HCT116 (cell line): Measurements from ENCODE around the gene COL26A1. TPM values are rescaled to one million over a fixed set of nuclear protein-coding genes. Genes with fewer than 3 reads are reported as not detected.

Experiments used
- ATAC-seq: fragments of 200-7000 bp; cut with Tn5 transposase; 2 replicates; pipeline ENCODE4 v1.9.1; 2020; ENCODE audit warnings: mild to moderate bottlenecking, moderate library complexity
- BruUV-seq: library from RNA; stranded (reverse); fragments of 400-500 nt; replicated peaks from 2 replicates; lab custom pipeline; 2021; lab: Mats Ljungman, UMichigan
- CTCF ChIA-PET: fragments of 300-600 bp; sonication (Branson Sonifier 250); formaldehyde crosslinking; loops from one replicate; lab custom pipeline; 2021; ENCODE audit warnings: antibody characterized with exemption; lab: Charles Lee
- POLR2A ChIA-PET: fragments of 300-600, 350-600 bp; sonication (Branson Sonifier 250); formaldehyde crosslinking; loops from one replicate; lab custom pipeline; 2021; ENCODE audit warnings: antibody characterized with exemption; lab: Charles Lee
- RAD21 ChIA-PET, 2 experiments: fragments of 300-600 bp; sonication (Branson Sonifier 250); formaldehyde crosslinking; loops; one replicate each; lab custom pipeline; 2023; ENCODE audit warnings: low total read pairs in 2 of 2; ENCODE audit not compliant: uncharacterized antibody in 2 of 2, unreplicated experiment in 2 of 2, low non-redundant PET in 1 of 2; lab: Charles Lee
- DNase-seq: peaks from one replicate; pipeline ENCODE4 v3.0.0-alpha.2; 2010; ENCODE audit warnings: low read depth, low spot score
- H2AFZ ChIP-seq: fragments of 200-600 bp; shearing (Covaris generic), sonication (generic); 2 replicates; pipeline ENCODE4 v1.6.1; 2017; ENCODE audit warnings: low read depth, mixed run types, mixed read lengths, antibody characterized with exemption, low read length; ENCODE audit not compliant: poor library complexity, severe bottlenecking
- H3K27ac ChIP-seq: 2 replicates; pipeline ENCODE4 v1.5.1; 2012; ENCODE audit warnings: low read depth, low read length
- H3K27me3 ChIP-seq: fragments of 200-600 bp; sonication (generic); 2 replicates; pipeline ENCODE4 v1.6.1; 2016; ENCODE audit warnings: mixed run types, low read length, mixed read lengths; ENCODE audit not compliant: insufficient read depth
- H3K36me3 ChIP-seq, 2 experiments: fragments of 200-500 bp in 1 of 2; fragments of 200-600 bp in 1 of 2; sonication (Bioruptor generic) in 1 of 2; sonication (generic) in 1 of 2; 2 replicates each; pipeline versions ENCODE4 v1.5.1 to v1.6.1; 2014 to 2016; ENCODE audit warnings: low read length in 2 of 2, inconsistent platforms in 1 of 2, mixed read lengths in 1 of 2, mixed run types in 1 of 2; ENCODE audit not compliant: insufficient read depth in 2 of 2, control insufficient read depth in 1 of 2
- H3K4me1 ChIP-seq, 2 experiments: fragments of 200-600 bp in 1 of 2; sonication (generic) in 1 of 2; 2 replicates each; pipeline versions ENCODE4 v1.5.1 to v1.6.1; 2012 to 2017; ENCODE audit warnings: low read length in 2 of 2, inconsistent platforms in 1 of 2, mild to moderate bottlenecking in 1 of 2, mixed read lengths in 1 of 2, mixed run types in 1 of 2, moderate library complexity in 1 of 2; ENCODE audit not compliant: insufficient read depth in 2 of 2, control insufficient read depth in 1 of 2
- H3K4me2 ChIP-seq: fragments of 200-600 bp; sonication (generic); 2 replicates; pipeline ENCODE4 v1.6.1; 2017; ENCODE audit warnings: mixed run types, low read length, mixed read lengths
- H3K4me3 ChIP-seq, 2 experiments: fragments of 200-600 bp in 1 of 2; sonication (generic) in 1 of 2; replicated peaks in 1 of 2; 2 replicates each; pipeline ENCODE4 v1.5.1; 2011 to 2016; ENCODE audit warnings: low read length in 2 of 2, control low read depth in 1 of 2, low read depth in 1 of 2, mild to moderate bottlenecking in 1 of 2, mixed read lengths in 1 of 2, mixed run types in 1 of 2
- H3K79me2 ChIP-seq: fragments of 200-600 bp; sonication (generic); 2 replicates; pipeline ENCODE4 v1.6.1; 2017; ENCODE audit warnings: mild to moderate bottlenecking, mixed run types, low read length, moderate library complexity, mixed read lengths; ENCODE audit not compliant: insufficient read depth
- H3K9ac ChIP-seq: fragments of 200-600 bp; sonication (generic); 2 replicates; pipeline ENCODE4 v1.6.1; 2016; ENCODE audit warnings: low read length, mixed read lengths
- H3K9me2 ChIP-seq: fragments of 200-600 bp; sonication (generic), shearing (Covaris generic); 2 replicates; pipeline ENCODE4 v1.6.1; 2017; ENCODE audit warnings: mixed run types, mild to moderate bottlenecking, moderate library complexity; ENCODE audit not compliant: insufficient read depth
- H3K9me3 ChIP-seq, 2 experiments: fragments of 200-500 bp in 1 of 2; fragments of 200-600 bp in 1 of 2; sonication (Bioruptor generic) in 1 of 2; sonication (generic) in 1 of 2; 2 replicates each; pipeline ENCODE4 v1.6.1; 2014 to 2017; ENCODE audit warnings: low read length in 2 of 2, mixed read lengths in 2 of 2, inconsistent platforms in 1 of 2, low read depth in 1 of 2, mild to moderate bottlenecking in 1 of 2, mixed run types in 1 of 2, moderate library complexity in 1 of 2; ENCODE audit not compliant: control insufficient read depth in 1 of 2, insufficient read depth in 1 of 2
- H4K20me1 ChIP-seq: fragments of 200-600 bp; sonication (generic), shearing (Covaris generic); 2 replicates; pipeline ENCODE4 v1.6.1; 2017; ENCODE audit warnings: mixed run types, mild to moderate bottlenecking, moderate library complexity; ENCODE audit not compliant: insufficient read depth
- CBX3 ChIP-seq: IDR thresholded peaks from 2 replicates; pipeline ENCODE4 v1.6.1; 2012; ENCODE audit warnings: low read depth
- CEBPB ChIP-seq: IDR thresholded peaks from 2 replicates; pipeline ENCODE4 v1.6.1; 2012; ENCODE audit warnings: low read depth
- EGR1 ChIP-seq: IDR thresholded peaks from 2 replicates; pipeline ENCODE4 v1.6.1; 2012; ENCODE audit warnings: low read depth
- ELF1 ChIP-seq: IDR thresholded peaks from 2 replicates; pipeline ENCODE4 v1.6.1; 2012; ENCODE audit warnings: low read depth, borderline replicate concordance
- EZH2phosphoT487 ChIP-seq: fragments of 200-600 bp; IDR thresholded peaks from 2 replicates; pipeline ENCODE4 v1.6.1; 2018; ENCODE audit warnings: antibody characterized with exemption, borderline replicate concordance
- FOSL1 ChIP-seq: IDR thresholded peaks from 2 replicates; pipeline ENCODE4 v1.6.1; 2012; ENCODE audit warnings: low read depth
- JUND ChIP-seq: IDR thresholded peaks from 2 replicates; pipeline ENCODE4 v1.6.1; 2012
- POLR2A ChIP-seq: IDR thresholded peaks from 2 replicates; pipeline ENCODE4 v1.7.0; 2011; ENCODE audit warnings: borderline replicate concordance; ENCODE audit not compliant: insufficient read depth, insufficient read length; ENCODE audit errors: extremely low read depth
- RAD21 ChIP-seq: IDR thresholded peaks from 2 replicates; pipeline ENCODE4 v1.6.1; 2012; ENCODE audit warnings: low read depth, mild to moderate bottlenecking
- REST ChIP-seq: IDR thresholded peaks from 2 replicates; pipeline ENCODE4 v1.6.1; 2012; ENCODE audit warnings: low read depth
- SIN3A ChIP-seq: IDR thresholded peaks from 2 replicates; pipeline ENCODE4 v1.6.1; 2012; ENCODE audit warnings: low read depth
- SP1 ChIP-seq: IDR thresholded peaks from 2 replicates; pipeline ENCODE4 v1.6.1; 2012; ENCODE audit warnings: low read depth
- SRF ChIP-seq: IDR thresholded peaks from 2 replicates; pipeline ENCODE4 v1.6.1; 2012; ENCODE audit warnings: low read depth
- TCF7L2 ChIP-seq: IDR thresholded peaks from 2 replicates; pipeline ENCODE4 v1.7.0; 2011; ENCODE audit warnings: borderline replicate concordance, inconsistent platforms; ENCODE audit not compliant: insufficient read depth, insufficient read length; ENCODE audit errors: extremely low read depth
- YY1 ChIP-seq: IDR thresholded peaks from 2 replicates; pipeline ENCODE4 v1.6.1; 2011; ENCODE audit warnings: low read length, low read depth, moderate library complexity, mild to moderate bottlenecking; ENCODE audit not compliant: insufficient replicate concordance; ENCODE audit errors: extremely low read depth
- ZFX ChIP-seq: fragments of 450-650 bp; IDR thresholded peaks from 2 replicates; pipeline ENCODE4 v1.6.1; 2017
- ZNF274 ChIP-seq: fragments of 200-500 bp; sonication (Bioruptor generic); IDR thresholded peaks from 2 replicates; pipeline ENCODE4 v1.6.1; 2014; ENCODE audit warnings: mild to moderate bottlenecking, low read depth, low read length, inconsistent platforms
- intact Hi-C: fragments of 100-400 bp; cut with micrococcal nuclease; formaldehyde crosslinking; loops from 2 replicates; pipeline ENCODE4 v1.10.0; 2022
- total RNA-seq: library from RNA; stranded (reverse); gene quantifications from one replicate; pipeline ENCODE4 v1.2.1, GENCODE V29; 2021; ENCODE audit not compliant: unreplicated experiment
- TF ChIP-seq, protein P1 (sequence below): IDR thresholded peaks from 2 replicates; pipeline ENCODE4 v1.6.1; 2012
- TF ChIP-seq, protein P2 (sequence below): IDR thresholded peaks from 2 replicates; pipeline ENCODE4 v1.6.1; 2011; ENCODE audit warnings: mild to moderate bottlenecking, low read length, moderate library complexity; ENCODE audit not compliant: insufficient replicate concordance; ENCODE audit errors: extremely low read depth
- TF ChIP-seq, protein P3 (sequence below), 3 experiments: fragments of 200-600 bp in 1 of 3; sonication (generic) in 1 of 3; IDR thresholded peaks in 2 of 3; conservative IDR thresholded peaks in 1 of 3; 2 replicates each; pipeline ENCODE4 v1.5.1; 2012 to 2017; ENCODE audit warnings: low read depth in 2 of 3, low read length in 2 of 3, antibody characterized with exemption in 1 of 3, borderline replicate concordance in 1 of 3, control low read depth in 1 of 3, mild to moderate bottlenecking in 1 of 3, mixed read lengths in 1 of 3, mixed run types in 1 of 3, moderate library complexity in 1 of 3; ENCODE audit not compliant: insufficient read depth in 1 of 3

COL26A1 gene
- total RNA-seq, 1 experiment from 2014 or later, result 0.27 TPM

DNA sequence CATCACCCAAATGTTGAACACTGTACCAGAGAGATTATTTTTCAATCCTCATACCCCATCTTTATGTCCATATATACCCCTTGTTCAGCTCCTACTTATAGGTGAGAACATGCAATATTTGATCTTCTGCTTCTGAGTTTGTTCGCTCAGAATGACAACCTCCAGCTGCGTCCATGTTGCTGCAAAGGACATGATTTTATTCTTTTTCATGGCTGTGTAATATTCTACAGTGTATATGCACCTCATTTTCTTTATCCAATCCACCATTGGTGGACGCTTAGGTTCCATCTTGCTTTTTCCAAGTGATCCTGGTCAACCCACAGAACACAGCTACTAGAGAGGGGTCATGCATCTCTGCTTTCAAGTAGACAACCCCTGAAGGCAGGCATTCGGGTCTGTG, 166.9 kb downstream of the COL26A1 start:
- Histone ChIP-seq H2AFZ (no peak overlapping the region), H3K9ac (no peak overlapping the region), H3K9me2 (no peaks in the 10 kb centered on the region)
- no peak for TF ChIP-seq SRF
- TF ChIP-seq, protein P1, sequence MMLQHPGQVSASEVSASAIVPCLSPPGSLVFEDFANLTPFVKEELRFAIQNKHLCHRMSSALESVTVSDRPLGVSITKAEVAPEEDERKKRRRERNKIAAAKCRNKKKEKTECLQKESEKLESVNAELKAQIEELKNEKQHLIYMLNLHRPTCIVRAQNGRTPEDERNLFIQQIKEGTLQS, result no peak
- TF ChIP-seq CBX3, result no peak
- no peak for TF ChIP-seq FOSL1
- no peak for TF ChIP-seq TCF7L2
- TF ChIP-seq, protein P2, sequence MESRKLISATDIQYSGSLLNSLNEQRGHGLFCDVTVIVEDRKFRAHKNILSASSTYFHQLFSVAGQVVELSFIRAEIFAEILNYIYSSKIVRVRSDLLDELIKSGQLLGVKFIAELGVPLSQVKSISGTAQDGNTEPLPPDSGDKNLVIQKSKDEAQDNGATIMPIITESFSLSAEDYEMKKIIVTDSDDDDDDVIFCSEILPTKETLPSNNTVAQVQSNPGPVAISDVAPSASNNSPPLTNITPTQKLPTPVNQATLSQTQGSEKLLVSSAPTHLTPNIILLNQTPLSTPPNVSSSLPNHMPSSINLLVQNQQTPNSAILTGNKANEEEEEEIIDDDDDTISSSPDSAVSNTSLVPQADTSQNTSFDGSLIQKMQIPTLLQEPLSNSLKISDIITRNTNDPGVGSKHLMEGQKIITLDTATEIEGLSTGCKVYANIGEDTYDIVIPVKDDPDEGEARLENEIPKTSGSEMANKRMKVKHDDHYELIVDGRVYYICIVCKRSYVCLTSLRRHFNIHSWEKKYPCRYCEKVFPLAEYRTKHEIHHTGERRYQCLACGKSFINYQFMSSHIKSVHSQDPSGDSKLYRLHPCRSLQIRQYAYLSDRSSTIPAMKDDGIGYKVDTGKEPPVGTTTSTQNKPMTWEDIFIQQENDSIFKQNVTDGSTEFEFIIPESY, result no peak
- TF ChIP-seq CEBPB, result no peak
- TF ChIP-seq RAD21, result no peak
- no peak for TF ChIP-seq ZNF274
- no peak for TF ChIP-seq EGR1
- TF ChIP-seq ZFX, result no peak
- TF ChIP-seq SIN3A, result no peak
- TF ChIP-seq JUND, result no peak
- TF ChIP-seq EZH2phosphoT487, result no peak
- TF ChIP-seq REST, result no peak
- no peak for TF ChIP-seq YY1
- no peak for TF ChIP-seq POLR2A
- TF ChIP-seq ELF1, result no peak
- TF ChIP-seq, protein P3, sequence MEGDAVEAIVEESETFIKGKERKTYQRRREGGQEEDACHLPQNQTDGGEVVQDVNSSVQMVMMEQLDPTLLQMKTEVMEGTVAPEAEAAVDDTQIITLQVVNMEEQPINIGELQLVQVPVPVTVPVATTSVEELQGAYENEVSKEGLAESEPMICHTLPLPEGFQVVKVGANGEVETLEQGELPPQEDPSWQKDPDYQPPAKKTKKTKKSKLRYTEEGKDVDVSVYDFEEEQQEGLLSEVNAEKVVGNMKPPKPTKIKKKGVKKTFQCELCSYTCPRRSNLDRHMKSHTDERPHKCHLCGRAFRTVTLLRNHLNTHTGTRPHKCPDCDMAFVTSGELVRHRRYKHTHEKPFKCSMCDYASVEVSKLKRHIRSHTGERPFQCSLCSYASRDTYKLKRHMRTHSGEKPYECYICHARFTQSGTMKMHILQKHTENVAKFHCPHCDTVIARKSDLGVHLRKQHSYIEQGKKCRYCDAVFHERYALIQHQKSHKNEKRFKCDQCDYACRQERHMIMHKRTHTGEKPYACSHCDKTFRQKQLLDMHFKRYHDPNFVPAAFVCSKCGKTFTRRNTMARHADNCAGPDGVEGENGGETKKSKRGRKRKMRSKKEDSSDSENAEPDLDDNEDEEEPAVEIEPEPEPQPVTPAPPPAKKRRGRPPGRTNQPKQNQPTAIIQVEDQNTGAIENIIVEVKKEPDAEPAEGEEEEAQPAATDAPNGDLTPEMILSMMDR (IDR thresholded peaks at IDR 0.05 in 2 of 3, conservative IDR thresholded peaks at IDR 0.05 in 1 of 3; ENCODE audit: borderline replicate concordance in 1 of 3, insufficient read depth in 1 of 3, low read depth in 2 of 3, low read length in 2 of 3), result no peak
- TF ChIP-seq SP1, result no peak
- TF ChIP-seq, all 23 proteins: peak for 0
- H3K4me3 ChIP-seq, result no peak overlapping the region
- intact Hi-C loops, result no loop called here
- no peaks in the 10 kb centered on the region for H3K27me3 ChIP-seq
- H3K27ac ChIP-seq, result no peak overlapping the region
- no peak for ATAC-seq
- no peaks in the 10 kb centered on the region for H4K20me1 ChIP-seq
- ChIA-PET CTCF (no interaction called here), POLR2A (no interaction called here), RAD21 (no interaction called here)
- H3K9me3 ChIP-seq, result no peaks in the 10 kb centered on the region
- no peaks in the 10 kb centered on the region for H3K36me3 ChIP-seq
- BruUV-seq, result no TSS peak
- DNase-seq, result no peak
- no peaks in the 10 kb centered on the region for H3K4me1 ChIP-seq
- H3K4me2 ChIP-seq, result no peak overlapping the region
- no peaks in the 10 kb centered on the region for H3K79me2 ChIP-seq
